H1 (cell line): ENCODE results near the gene RRAD. TPM values are rescaled to one million over a fixed set of nuclear protein-coding genes. Genes with fewer than 3 reads are reported as not detected.

Source experiments
- BRCA1 ChIP-seq: IDR thresholded peaks from 2 replicates; pipeline ENCODE4 v1.6.1; 2012; ENCODE audit warnings: low read depth, low read length, improper control_type of control experiment
- CBX5 ChIP-seq: fragments of 300-800, 300-1000 bp; sonication (generic); IDR thresholded peaks from 2 replicates; pipeline ENCODE4 v1.7.1; 2016; ENCODE audit warnings: antibody characterized with exemption, low read length, low read depth
- KDM1A ChIP-seq: fragments of 200-600, 300-600 bp; sonication (generic); IDR thresholded peaks from 2 replicates; pipeline ENCODE4 v1.7.1; 2016; ENCODE audit warnings: mild to moderate bottlenecking, low read length, borderline replicate concordance
- POLR2A ChIP-seq, 2 experiments: IDR thresholded peaks; 1 replicate in 1 of 2; 2 replicates in 1 of 2; pipeline ENCODE4 v1.6.1; 2011; ENCODE audit warnings: low read depth in 2 of 2, low read length in 2 of 2, mild to moderate bottlenecking in 2 of 2; ENCODE audit errors: control extremely low read depth in 1 of 2
- RNF2 ChIP-seq: fragments of 200-900, 300-1000 bp; sonication (generic); IDR thresholded peaks from 2 replicates; pipeline ENCODE4 v1.7.1; 2016; ENCODE audit warnings: borderline replicate concordance, low read depth, mild to moderate bottlenecking, antibody characterized with exemption, low read length; ENCODE audit not compliant: poor library complexity, severe bottlenecking; ENCODE audit errors: missing control alignments
- SIRT6 ChIP-seq: IDR thresholded peaks from one replicate; pipeline ENCODE4 v1.7.1; 2012; ENCODE audit warnings: low read length, inconsistent platforms
- ZNF274 ChIP-seq: IDR thresholded peaks from 2 replicates; pipeline ENCODE4 v1.7.0; 2012; ENCODE audit warnings: low read length, borderline replicate concordance; ENCODE audit errors: extremely low read depth
- polyA plus RNA-seq, 7 experiments: library from polyadenylated mRNA; depleted of rRNA in 3 of 7; stranded (reverse) in 5 of 7; unstranded in 2 of 7; fragments of >200 nt in 5 of 7; fragments of 200-250 nt in 2 of 7; gene quantifications; 1 replicate in 5 of 7; 2 replicates in 1 of 7; 4 replicates in 1 of 7; pipeline versions ENCODE4 v1.2.1 to v1.2.3, GENCODE V29; 2011 to 2013; ENCODE audit warnings: missing spikeins in 2 of 7, mixed read lengths in 2 of 7
- total RNA-seq: library from RNA; stranded (reverse); fragmentation: NEBNext Ultra II Directional; extraction: Animal tissue kit (Norgen Biotek cat#: 25700); gene quantifications from 2 replicates; pipeline ENCODE4 v1.2.1, GENCODE V29; 2021
- TF ChIP-seq, protein P1 (sequence below): fragments of 300-600 bp; sonication (generic); IDR thresholded peaks from 2 replicates; pipeline ENCODE4 v1.7.1; 2012; ENCODE audit warnings: low read length, moderate library complexity, mild to moderate bottlenecking, inconsistent platforms; ENCODE audit not compliant: insufficient replicate concordance
- TF ChIP-seq, protein P2 (sequence below), 3 experiments: IDR thresholded peaks; 1 replicate in 2 of 3; 2 replicates in 1 of 3; pipeline versions ENCODE4 v1.5.1 to v1.6.1; 2011; ENCODE audit warnings: low read length in 3 of 3, mild to moderate bottlenecking in 3 of 3, inconsistent platforms in 2 of 3, low read depth in 1 of 3, moderate library complexity in 1 of 3; ENCODE audit not compliant: insufficient read depth in 1 of 3; ENCODE audit errors: control extremely low read depth in 1 of 3

The RRAD gene
- total and polyA plus RNA-seq, 2 of the 8 experiments (the other 6 are each of a cell fraction or from before 2014, with no cell fraction given): 0.17 TPM; not detected in 1

DNA sequence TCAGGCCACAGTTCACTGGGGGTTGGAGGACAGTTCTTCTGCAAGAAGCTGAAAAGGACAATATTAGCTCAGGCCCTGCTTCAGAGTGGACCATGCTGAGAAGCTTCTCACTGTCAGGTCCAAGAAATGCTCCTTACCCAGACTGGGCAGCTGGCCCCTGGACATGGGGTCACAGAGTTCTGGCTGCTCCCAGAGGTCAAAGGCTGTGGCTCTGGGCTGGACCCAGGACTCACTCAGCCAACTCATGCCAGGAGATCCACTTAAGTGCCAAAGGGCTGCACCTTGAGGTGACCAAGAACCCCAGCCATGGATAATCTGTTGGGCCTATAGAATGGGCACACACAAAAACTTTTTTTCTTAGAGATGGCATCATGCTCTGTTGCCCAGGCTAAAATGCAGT lies 14.0 kb upstream of the RRAD start (continued):
- TF ChIP-seq, protein P1, sequence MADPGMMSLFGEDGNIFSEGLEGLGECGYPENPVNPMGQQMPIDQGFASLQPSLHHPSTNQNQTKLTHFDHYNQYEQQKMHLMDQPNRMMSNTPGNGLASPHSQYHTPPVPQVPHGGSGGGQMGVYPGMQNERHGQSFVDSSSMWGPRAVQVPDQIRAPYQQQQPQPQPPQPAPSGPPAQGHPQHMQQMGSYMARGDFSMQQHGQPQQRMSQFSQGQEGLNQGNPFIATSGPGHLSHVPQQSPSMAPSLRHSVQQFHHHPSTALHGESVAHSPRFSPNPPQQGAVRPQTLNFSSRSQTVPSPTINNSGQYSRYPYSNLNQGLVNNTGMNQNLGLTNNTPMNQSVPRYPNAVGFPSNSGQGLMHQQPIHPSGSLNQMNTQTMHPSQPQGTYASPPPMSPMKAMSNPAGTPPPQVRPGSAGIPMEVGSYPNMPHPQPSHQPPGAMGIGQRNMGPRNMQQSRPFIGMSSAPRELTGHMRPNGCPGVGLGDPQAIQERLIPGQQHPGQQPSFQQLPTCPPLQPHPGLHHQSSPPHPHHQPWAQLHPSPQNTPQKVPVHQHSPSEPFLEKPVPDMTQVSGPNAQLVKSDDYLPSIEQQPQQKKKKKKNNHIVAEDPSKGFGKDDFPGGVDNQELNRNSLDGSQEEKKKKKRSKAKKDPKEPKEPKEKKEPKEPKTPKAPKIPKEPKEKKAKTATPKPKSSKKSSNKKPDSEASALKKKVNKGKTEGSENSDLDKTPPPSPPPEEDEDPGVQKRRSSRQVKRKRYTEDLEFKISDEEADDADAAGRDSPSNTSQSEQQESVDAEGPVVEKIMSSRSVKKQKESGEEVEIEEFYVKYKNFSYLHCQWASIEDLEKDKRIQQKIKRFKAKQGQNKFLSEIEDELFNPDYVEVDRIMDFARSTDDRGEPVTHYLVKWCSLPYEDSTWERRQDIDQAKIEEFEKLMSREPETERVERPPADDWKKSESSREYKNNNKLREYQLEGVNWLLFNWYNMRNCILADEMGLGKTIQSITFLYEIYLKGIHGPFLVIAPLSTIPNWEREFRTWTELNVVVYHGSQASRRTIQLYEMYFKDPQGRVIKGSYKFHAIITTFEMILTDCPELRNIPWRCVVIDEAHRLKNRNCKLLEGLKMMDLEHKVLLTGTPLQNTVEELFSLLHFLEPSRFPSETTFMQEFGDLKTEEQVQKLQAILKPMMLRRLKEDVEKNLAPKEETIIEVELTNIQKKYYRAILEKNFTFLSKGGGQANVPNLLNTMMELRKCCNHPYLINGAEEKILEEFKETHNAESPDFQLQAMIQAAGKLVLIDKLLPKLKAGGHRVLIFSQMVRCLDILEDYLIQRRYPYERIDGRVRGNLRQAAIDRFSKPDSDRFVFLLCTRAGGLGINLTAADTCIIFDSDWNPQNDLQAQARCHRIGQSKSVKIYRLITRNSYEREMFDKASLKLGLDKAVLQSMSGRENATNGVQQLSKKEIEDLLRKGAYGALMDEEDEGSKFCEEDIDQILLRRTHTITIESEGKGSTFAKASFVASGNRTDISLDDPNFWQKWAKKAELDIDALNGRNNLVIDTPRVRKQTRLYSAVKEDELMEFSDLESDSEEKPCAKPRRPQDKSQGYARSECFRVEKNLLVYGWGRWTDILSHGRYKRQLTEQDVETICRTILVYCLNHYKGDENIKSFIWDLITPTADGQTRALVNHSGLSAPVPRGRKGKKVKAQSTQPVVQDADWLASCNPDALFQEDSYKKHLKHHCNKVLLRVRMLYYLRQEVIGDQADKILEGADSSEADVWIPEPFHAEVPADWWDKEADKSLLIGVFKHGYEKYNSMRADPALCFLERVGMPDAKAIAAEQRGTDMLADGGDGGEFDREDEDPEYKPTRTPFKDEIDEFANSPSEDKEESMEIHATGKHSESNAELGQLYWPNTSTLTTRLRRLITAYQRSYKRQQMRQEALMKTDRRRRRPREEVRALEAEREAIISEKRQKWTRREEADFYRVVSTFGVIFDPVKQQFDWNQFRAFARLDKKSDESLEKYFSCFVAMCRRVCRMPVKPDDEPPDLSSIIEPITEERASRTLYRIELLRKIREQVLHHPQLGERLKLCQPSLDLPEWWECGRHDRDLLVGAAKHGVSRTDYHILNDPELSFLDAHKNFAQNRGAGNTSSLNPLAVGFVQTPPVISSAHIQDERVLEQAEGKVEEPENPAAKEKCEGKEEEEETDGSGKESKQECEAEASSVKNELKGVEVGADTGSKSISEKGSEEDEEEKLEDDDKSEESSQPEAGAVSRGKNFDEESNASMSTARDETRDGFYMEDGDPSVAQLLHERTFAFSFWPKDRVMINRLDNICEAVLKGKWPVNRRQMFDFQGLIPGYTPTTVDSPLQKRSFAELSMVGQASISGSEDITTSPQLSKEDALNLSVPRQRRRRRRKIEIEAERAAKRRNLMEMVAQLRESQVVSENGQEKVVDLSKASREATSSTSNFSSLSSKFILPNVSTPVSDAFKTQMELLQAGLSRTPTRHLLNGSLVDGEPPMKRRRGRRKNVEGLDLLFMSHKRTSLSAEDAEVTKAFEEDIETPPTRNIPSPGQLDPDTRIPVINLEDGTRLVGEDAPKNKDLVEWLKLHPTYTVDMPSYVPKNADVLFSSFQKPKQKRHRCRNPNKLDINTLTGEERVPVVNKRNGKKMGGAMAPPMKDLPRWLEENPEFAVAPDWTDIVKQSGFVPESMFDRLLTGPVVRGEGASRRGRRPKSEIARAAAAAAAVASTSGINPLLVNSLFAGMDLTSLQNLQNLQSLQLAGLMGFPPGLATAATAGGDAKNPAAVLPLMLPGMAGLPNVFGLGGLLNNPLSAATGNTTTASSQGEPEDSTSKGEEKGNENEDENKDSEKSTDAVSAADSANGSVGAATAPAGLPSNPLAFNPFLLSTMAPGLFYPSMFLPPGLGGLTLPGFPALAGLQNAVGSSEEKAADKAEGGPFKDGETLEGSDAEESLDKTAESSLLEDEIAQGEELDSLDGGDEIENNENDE: no peak
- TF ChIP-seq POLR2A (IDR thresholded peaks at IDR 0.05; ENCODE audit: control extremely low read depth in 1 of 2, low read depth in 2 of 2, low read length in 2 of 2) (no peak), ZNF274 (no peak), BRCA1 (no peak), CBX5 (no peak), RNF2 (no peak), KDM1A (no peak), SIRT6 (no peak)
- TF ChIP-seq, protein P2, sequence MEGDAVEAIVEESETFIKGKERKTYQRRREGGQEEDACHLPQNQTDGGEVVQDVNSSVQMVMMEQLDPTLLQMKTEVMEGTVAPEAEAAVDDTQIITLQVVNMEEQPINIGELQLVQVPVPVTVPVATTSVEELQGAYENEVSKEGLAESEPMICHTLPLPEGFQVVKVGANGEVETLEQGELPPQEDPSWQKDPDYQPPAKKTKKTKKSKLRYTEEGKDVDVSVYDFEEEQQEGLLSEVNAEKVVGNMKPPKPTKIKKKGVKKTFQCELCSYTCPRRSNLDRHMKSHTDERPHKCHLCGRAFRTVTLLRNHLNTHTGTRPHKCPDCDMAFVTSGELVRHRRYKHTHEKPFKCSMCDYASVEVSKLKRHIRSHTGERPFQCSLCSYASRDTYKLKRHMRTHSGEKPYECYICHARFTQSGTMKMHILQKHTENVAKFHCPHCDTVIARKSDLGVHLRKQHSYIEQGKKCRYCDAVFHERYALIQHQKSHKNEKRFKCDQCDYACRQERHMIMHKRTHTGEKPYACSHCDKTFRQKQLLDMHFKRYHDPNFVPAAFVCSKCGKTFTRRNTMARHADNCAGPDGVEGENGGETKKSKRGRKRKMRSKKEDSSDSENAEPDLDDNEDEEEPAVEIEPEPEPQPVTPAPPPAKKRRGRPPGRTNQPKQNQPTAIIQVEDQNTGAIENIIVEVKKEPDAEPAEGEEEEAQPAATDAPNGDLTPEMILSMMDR (IDR thresholded peaks at IDR 0.05; ENCODE audit: control extremely low read depth in 1 of 3, insufficient read depth in 1 of 3, low read depth in 1 of 3, low read length in 3 of 3): no peak
